Amniotic stem cell (primary cell): ENCODE measurements around the gene HMCN2.
"Not testable (repeated sequence)": the region's sequence is repeated elsewhere in the genome, so short reads cannot be mapped to it uniquely, and the experiment has no call there.

Experiments
- DNase-seq: peaks from one replicate; lab custom pipeline; 2025; lab: John Stamatoyannopoulos, UW

Gene HMCN2

DNA sequence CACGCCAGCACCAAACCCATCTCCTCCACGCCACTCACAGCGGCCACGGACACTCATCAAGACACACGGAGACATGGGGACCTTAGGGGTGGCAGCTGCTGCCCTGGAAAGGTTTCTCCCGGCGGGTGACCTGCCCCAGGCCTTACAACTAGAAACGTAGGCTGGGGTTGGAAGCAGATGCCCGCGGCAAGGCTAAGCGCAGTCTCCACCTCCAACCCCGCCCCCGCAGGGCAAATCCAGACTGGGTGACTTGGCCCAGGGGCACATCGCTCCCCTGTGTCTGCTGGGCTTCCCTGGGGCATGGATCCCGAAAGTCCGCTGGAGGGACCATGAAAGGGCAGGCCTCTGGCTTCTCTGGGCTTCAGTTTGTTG lies 167.2 kb downstream of the HMCN2 start:
- no peak for DNase-seq

DNA sequence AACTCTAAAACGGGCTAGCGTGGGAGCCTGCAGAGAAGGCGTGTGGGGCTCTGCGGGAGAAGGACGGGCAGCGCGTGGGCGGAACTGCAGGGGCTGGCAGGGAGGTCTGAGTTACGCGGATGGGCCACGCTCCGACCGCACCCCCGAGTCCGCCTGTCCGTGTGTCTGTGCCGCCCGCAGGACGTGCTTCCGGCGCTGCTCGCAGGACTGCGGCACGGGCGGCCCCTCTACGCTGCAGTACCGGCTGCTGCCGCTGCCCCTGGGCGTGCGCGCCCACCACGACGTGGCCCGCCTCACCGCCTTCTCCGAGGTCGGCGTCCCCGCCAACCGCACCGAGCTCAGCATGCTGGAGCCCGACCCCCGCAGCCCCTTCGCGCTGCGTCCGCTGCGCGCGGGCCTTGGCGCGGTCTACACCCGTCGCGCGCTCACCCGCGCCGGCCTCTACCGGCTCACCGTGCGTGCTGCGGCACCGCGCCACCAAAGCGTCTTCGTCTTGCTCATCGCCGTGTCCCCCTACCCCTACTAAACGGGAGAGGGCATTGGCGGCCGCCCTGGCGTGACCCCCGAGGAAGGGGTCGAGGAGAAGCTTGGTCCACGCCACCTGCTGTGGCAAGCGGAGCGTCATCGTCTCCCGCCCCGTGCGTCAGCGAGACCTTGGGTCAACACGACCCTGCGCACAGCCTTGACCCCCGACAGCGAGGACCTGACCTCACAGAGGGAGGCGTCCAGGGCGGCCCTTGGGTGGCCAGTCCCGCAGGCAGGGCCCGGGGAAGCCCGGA lies 167.8 kb downstream of the HMCN2 start:
- DNase-seq: no peak

DNA sequence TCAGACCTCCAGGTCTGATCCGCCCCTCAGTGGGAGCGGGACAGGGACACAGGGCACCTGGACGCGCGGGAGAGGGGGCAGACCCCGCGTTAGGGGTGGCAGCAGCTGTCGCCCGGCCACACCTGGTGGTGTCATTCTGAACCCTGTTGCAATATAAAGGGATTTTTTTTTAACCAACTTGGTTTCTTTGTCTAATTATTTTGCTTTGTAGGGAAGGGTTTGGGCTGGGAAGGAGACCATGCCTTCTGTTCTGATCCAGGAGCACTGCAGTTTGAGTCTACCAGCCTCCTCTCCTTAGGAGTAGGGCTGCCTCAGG lies 168.3 kb downstream of the HMCN2 start:
- DNase-seq: no peak

DNA sequence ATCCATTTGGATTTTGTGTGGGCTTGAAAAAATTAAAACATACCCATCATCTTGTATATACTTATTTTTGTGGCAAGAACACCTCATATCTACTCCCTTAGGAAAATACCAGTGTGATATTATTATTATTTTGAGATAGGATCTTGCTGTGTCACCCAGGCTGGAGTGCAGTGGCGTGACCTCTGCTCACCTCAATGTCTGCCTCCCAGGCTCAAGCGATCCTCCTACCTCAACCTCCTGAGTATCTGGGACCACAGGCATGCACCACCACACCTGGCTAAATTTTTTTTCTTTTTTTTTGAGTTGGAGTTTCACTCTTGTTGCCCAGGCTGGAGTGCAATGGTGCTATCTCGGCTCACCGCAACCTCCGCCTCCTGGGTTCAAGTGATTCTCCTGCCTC lies 169.1 kb downstream of the HMCN2 start:
- DNase-seq: not testable (repeated sequence)

DNA sequence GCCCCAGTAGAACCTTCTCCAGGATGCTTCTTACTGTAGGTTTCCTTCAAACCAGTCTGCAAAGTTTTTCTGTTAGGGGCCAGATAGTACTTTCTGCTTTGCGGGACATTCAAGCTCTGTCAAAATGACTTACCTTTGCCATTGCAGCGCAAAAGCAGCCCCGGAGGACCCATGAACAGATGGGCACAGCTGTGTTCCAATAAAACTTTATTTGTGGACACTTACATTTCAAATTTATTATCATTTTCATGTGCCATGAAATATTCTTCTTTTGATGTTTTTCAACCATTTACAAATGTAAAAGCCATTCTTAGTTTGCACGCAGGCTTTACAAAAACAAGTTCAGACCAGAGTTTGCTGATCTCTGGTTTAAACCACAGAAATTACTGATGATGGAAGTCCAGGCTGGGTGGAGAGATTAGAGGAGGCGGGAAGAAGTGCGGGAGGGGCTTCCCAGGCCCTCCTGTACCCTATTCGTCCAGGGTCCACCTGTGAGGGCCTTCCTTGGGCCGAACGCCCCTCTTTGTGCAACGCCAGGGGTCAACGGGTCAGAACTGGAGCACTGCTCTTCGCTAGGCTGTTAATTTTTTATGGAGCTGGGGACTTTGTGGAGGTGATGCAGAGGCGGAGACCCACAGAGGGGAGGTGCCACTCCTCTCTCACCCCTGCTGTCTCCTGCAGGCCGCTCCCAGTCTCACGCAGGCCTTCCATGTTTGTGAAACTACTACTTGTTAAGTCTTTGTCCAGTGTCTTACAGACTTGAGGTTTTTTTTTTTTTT lies 171.6 kb downstream of the HMCN2 start:
- DNase-seq: no peak

DNA sequence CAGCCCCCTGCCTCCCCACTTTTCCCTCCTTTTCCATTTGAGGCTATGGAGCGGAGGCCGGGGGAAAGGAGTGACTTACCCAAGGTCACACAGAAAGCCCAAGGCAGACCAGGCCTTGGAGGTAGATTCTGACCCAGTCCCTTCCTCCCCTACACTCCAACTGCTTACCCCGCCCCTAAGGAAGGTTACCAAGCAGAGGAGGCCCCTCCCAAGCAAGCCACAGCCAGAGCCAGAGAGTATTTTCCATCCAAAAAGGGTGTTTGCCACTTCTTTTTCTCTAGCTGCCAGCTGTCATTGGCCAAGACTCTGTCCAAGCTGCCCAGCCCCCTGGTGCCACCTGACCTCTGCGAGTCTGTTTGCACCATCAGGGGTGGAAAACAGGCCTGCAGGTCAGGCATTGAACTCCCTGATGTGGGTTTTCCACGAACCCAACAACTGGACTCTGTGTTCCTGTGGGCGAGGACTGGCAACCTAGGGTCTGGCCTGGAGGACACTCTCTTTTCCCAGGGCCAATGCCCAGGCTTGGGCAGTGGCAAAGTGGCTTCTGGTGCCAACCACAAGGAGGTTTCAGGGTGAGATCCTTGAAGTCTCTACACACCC lies 172.9 kb downstream of the HMCN2 start:
- no peak for DNase-seq

DNA sequence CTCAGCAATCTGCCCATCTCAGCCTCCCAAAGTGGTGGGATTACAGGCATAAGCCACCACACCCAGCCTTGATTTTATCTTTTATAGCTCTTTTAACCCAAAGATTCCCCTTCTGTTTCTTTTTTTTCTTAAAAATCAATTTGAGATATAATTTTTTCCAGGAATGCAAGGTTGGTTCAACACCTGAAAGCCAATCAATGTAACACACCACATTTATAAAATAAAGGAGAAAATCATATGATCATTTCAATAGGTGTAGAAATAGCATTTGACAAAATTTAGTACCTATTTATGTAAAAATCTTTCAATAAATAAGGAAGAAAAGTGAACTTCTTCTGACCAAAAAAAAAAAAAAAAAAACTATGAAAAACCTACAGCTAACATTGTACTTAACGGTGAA lies 175.5 kb downstream of the HMCN2 start:
- DNase-seq: no peak

DNA sequence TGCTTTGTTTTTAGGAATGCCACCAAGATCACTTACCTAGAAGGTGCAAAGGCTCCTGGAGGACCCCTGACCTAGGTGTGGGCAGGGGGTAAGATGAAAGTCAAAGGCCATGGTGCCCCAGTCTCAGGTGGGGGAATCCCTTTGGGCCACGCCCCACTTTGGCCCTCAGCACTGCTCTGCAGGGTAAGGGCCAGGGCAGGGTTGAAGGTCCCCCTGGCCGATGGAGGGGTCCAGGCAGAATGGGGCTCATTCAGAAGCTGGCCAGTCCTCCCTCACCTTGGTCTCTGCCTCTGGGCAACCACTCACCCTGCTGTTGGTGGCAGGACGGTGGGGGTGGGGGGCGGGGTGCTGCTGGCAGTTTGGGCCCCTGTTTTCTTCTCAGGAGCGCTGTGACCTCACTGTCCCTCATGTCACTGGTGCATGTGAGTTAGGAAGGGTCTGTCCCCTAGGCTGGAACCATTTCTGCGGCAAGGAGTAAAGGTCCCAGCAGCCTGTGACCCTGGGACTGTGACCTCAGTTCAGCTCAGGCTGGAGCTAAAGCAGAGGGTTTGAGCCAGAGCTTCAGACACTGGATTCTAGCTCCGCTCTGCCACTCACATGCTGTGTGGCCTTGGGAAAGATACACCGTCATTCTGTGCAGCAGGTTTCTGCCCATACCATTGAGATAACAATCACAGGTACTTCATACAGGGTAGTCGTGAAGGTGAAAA lies 177.3 kb downstream of the HMCN2 start:
- DNase-seq: no peak

DNA sequence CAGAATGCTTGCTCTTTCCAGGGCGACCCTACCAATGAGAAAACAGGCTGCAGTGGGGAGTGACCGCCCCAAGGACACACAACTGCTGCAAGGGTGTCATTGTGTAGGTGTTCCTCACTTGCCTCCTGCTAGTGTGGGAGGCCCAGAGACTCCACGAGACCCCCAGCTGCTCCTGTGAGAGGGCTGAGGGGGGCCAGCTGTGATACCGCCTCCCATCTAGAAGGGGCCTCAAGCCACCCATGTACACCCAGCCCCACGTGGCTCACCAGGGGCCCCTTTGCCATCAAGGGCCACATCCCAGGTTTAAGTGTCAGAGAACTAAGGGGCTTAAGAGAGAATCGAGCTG lies 177.9 kb downstream of the HMCN2 start:
- no peak for DNase-seq

DNA sequence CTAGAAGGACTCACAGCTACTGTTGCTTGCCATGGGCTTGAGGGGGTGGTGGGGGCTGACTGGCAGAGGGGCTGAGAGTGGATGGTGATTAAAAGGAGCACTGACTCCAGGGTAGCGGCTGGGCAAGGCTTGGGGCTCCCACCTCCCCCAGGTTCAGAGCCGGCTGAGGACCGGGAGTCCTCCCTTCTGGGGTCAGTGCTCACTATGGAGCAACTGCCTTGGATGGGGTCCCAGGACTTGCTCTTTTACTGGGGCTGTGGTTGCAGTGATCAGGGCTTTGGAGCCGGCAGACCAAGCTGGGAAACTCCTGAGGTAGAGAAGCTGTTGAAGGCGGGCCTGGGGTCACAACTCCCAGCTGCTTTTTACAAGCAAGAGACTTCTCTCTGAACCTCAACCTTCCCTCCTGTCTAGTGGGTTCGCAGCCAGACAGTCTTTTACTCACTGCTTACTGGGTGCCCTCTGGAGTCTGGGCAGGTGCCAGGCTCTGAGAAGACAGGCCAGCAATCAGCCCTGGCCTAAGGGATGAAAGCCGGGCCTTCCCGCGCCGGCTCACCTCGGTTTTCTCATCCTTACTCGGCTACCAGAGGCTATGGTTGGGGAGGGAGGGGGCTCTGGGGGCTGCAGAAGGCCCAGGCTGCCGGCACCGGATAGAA lies 178.4 kb downstream of the HMCN2 start:
- no peak for DNase-seq

DNA sequence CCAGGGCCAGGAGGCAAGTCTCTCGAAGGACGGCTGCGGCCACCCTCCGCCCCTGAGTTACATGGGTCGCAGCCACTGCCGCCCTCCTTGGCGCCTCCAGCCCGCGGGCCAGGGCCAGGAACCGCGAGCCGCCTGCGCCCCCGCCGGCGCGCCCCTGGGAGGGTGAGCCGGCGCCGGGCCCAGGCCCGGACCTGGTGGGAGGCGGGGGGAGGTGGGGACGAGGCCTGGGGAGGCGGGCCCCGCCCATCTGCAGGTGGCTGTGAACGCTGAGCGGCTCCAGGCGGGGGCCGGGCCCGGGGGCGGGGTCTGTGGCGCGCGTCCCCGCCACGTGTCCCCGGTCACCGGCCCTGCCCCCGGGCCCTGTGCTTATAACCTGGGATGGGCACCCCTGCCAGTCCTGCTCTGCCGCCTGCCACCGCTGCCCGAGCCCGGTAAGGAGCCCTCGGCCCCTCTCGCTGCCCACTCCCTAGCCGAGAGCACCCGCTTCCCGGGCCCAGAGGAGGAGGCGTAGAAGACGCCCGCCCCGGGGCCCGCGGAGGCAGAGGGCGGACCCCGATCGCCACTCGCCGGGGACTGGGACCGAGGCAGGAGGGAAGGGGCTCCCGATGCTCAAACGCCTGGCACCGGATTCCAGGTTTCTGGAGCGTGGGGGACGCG lies 179.1 kb downstream of the HMCN2 start, which contains the start of gene ASS1:
Gene ASS1, plus strand, starts transcription at position 397 of the 657 bp plus-strand sequence. CDS start 7,268 bp downstream, outside the sequence.
- DNase-seq: no peak

DNA sequence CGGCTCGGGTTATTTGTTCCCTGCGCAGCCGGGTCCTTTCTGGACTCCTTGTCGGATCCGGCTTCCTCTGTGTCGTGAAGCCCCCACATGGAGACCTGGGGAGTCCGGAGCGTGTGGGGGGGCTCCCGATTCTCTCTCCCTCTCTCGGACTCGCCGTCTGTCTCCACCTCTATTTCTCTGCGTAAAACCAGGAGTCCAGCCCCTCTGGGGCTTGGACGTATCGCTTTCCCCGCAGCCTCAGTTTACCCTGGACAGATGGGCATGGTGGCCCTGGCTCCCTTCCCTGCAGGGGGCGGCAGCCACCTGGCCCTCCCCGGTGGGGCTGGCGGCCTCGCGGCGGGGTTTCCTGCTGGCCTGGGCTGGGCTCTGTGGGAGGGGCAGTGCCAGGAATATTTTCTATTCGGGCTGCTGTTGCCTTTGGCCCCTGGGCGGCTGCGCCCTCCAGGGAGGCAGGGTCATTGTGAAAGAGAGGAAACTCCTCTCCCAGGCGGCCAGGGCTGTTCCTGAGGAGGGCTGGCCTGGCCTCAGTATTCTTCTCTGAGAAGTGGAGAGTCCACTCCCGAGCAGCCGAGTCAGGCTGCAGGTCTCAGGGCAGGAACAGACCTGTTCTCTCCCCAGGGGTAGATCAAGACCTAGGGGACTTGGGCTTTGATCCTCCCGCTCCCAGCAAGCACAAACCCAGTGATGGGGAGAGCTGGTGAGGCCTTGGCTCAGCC lies 179.9 kb downstream of the HMCN2 start:
- no peak for DNase-seq

DNA sequence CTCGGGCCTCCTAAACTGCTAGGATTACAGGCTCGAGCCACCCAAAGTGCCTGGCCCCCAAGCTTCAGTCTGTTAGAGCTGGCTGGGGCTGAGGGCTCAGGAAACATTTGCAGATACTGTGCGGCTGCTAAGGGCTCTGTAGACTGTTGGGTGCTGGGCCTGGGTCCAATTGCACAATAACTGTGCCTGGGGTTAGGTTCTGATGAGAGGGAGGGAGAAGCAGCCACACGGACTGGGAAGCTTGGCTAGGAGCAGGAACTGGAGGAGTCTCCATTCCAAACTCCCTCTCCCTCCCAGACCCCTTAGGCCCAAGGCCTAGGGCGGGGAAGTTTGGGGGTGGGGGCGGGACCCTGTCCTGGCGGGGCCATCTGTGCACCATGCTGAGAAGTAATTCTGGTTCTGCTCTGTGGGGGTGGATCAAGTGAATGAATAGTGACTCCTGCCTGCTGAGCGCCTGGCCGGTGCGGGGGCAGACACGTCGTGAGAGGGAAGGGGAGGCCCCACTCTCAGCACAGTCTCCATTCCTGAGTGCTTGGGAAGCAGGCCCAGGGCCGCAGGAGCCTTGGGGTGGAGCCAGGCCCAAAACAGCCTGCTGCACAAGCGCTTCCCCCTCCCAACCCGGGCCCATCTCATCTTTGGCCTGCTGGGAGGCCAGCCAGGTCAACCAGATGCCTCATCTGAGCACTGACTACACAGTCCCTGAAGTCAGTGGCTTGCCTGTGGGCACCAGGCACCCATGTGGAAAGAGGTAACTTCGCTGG lies 180.7 kb downstream of the HMCN2 start:
- DNase-seq: peak; percentile 53

DNA sequence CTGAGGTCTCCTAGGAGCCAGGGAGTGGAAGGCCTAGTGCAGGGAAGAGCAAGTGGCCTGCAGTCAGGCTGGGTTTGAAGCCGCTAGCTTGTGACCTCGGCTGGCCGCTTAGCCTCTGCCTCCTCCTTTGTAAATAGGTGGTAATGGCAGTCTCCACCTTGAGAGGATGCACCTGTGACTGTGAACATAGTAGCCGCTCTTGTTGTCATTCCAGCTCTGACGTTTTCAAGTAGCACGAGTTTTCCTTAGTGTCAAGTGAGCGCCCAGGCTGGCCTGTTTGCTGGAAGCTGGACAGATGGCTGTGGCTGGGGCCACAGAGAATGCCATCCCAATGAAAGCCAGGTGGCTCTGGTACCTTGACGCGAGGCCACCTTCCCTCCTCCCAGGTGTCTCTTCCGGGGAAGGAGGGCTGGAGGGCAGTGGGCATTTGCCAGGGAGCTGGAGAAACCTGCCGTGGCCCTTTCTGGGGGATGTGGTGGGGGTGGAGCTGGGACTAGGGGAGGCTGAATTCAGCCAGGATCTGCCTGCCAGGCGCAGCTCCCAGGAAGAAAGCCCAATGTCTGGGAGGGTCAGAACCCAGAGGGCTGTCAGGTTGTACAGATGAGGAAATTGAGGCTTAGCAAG lies 181.7 kb downstream of the HMCN2 start:
- no peak for DNase-seq

DNA sequence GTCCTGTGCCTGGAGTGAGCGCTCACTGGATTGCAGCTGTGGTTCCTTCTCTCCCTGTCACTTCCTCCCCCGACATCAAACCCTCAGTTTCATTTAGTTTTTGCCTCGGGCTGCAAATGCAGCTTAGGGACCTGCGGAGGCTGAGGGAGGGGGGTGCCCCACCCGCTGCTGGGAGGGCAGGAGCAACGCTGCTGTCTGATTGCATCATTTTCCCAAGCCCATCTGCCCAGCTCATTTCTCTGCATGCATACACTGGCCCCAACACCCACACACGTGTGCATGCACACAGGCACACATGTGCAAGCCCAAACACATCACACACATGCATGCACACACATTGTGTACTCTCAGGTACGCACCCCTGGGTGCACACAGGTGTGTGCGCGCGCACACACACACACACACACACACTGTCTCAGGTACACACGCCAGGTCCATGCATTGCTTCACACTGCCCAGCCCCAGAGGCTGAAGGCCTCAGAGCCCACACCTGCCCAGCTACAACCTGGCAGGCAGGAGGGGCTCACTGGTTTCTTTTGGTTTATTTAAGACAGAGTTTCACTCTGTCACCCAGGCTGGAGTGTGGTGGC lies 182.6 kb downstream of the HMCN2 start:
- DNase-seq: no peak

DNA sequence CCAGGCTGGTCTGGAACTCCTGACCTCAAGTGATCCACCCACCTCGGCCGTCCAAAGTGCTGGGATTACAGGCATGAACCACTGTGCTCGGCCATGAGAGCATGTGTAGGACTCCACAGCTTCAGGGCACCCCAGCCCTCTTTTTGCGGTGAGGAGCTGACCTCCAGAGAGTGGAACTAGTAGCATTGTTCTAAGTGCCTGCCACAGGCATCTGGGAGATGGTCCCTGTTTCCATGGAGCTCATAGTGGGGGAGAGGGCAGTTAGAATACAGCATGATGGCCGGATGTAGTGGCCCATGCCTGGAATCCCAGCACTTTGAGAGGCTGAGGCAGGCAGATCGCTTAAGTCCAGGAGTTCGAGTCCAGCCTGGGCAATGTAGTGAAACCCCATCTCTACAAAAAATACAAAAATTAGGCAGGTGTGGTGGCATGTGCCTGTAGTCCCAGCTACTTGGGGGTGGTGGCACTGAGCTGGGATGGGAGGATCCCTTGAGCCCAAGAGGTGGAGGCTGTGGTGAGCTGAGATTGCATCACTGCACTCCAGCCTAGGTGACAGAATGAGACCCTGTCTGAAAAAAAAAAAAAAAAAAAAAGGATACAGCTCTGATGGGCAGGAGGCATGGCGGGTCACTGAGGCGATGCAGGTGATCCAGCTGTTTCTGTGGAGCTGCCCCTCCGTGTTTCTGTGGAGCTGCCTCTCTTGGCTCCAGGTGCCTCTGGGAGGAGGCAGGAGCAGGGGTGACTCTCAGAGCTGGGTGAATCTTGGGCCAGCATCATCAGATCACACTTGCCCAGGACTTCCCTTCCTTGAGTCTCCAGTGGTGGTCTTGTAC lies 183.4 kb downstream of the HMCN2 start:
- no peak for DNase-seq

DNA sequence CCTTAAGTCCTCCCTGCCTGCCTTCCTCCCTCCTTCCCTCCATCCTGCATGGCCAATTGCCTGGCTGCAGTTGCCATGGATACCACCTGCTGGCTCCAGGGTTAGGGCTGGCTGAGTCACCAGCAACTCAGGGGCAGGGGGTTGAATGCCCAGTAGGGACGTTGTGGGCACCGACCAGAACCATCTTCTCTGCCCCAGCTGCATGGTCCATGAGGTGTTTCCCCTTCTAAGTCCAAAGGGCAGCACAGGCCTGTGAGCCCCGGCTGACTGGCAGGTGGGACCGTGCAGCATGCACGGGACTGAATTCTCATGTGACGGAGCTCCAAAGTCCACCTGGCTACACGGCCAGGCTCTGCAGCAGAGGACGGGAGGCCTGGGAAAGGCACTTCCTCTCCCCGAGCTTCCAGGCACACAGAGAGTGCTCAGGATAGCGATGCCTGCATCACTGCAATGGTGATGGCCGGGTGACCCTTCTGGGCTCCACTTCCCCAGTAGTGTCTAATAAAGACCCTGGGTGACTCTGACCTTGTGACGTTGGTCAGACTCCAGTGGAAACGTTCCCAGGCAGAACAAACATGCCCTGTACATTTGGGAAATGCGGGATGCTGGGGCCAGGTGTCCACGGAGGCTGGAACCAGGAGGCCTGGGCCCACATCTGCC lies 184.9 kb downstream of the HMCN2 start:
- no peak for DNase-seq

DNA sequence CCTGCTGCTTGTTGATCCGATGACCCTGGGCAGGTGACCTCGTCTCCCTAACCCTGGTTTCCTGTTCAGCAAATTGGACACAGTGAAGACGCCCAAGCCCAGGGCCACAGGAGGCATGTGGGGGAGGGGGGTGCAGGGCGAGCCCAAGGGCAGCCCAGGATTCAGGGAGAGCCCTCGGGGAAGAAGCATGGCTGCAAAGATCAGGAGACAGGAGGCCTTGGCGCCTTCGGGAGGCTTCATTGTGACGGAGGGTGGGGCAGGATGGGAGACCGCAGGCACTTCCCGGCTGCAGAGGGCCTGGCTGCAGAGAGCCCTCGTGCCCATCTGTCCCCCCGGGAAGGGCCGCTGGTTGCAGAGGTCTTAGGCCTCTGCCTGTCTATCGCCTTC lies 185.4 kb downstream of the HMCN2 start:
- no peak for DNase-seq
